NCI-H1694 treated with DMSO at 0.1 percent for 48 hours (cell line): ENCODE data around the gene OBSCN.

Source experiments
- DNase-seq: peaks from one replicate; lab custom pipeline; 2025; lab: John Stamatoyannopoulos, UW

The OBSCN gene

DNA sequence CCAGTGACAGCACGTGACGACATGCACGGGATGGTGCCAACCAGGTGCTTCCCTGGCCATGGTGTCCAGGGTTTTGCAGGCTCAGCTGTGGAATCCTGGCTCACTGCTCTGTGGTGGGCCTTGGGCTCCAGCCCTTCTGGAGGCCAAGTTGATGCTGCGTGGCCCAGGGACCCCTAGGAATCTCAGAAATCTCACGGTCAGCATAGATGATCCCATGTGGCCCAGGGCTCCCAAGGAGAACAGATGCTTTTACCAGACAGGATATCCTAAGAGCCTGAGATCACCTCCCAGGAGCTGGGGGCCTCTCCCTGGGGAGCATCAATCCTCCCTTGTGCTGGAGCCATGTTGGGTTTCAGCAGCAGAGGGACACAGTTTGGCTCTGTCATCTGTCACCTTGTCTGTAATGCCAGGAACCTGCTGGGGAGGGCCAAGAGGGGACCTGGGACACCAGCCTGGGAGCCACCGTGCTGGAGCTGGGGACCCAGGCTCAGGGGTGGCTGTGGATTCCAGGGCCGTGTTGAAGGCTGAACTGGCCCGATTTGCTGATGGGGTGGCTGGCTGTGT, 134.9 kb downstream of the OBSCN start:
- DNase-seq = no peak

DNA sequence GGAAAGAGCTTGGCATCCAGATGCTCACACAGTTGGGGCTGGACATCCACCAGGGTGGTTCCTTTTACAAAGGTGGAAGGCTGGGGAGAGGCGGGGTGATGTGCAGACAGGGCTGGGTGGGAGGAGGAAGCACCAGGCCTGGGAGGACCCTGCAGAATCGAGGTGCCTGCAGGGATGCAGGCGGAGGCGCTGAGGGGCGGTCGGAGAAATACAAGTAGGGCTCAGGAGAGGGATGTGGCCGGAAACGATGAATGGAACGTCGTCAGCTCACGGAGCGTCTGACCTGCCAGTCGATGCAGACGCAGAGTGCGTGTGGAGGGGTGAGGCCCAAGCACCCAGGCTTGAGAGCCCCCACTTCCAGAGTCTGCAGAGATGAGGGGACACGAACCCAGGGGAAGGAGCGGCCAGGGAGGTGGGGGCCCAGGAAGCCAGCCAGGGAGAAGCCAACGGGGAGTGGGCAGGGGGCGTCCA, 135.4 kb downstream of the OBSCN start:
- no peak for DNase-seq

DNA sequence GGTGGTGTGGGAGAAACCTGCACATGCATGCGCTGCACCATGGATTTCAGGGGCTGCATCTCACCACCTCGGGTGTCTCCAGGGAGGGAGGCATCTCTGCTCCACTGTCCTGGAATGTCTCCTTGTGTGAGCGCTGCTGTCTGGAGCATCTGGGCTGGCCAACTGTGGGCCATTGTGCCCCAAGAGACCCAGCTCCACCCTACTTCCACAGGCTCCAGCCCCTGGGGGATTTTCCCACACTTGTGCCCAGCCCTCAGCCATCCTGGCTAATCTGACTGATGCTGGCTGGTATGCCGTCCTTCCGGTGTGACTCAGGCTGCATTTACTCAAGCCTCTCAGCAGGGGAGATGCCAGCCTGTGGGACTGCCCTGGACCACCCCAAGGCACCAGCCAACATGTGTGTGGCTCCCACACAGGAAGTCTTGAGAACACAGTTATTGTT, 136.8 kb downstream of the OBSCN start:
- no peak for DNase-seq

DNA sequence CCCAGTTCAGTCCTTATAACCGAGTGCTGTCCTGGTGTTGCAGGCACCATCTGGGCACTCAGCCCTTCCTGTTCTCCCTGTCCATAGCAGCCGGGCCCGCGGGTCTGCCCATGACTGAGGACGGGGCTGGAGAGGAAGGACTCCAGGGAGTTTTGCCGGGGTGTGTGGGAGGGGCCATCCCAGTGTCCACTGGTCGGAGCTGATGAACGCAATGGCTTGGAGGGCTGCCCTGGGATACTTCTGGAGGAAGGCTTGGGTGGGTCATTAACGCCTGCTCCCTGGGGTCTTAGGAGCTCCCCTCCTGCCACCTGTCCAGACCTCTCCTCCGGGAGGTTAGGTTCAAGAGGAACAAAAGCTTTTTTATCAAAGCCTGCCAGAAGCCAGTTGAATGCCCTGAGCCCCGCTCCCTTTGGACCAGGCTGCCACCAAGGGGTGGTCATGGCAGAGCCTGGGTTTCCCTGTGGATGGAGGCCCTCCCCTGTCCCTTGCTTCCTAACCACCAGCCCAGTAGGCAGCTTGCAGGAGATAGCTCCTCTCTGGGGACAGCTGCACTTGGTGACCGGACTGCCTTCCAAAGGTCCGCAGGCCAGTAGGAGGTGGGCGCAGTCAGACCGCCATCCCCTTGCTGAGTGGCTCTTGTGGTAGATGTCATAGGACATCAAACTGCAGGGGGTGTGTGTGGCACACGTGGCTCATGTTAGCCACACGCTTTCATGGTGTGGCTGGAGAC, 137.5 kb downstream of the OBSCN start:
- DNase-seq = no peak

DNA sequence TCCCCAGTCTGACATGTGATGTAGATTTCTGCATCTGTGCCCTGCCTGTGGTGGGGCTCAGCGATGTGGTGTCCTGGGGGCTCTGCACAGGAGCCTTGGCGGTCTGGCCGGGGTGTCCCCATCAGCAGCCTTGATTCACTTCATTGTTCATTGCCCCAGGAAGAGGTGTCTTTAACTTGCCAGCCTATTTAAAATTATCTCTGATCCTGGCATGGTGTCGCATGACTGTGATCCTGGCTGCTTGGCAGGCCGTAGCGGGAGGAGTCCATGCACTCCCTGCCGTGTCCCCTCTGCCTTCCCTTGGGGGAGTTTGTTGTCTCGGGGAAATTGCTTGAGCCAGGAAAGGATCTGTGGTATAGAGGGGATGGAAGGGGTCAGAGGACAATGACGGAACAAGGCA, 138.9 kb downstream of the OBSCN start:
- no peak for DNase-seq

DNA sequence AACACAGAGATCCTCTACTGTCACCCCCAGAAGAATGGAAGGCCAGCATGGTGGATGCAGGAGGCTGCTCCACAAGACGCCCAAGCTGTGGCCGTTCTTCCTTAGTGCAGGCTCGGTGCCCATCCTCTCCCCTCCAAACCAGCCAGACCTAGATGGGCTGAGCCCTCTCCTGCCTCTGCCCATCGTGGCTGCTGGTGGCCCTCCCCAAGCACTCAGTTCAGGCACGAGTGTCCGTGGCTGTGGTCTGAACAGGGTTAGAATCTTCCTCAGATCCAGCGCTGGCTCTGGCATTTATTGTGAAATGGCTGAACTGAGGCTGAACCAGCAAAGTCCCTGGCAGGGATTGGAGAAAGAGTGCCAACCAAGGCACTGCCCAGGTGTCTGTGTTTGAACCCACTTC, 139.3 kb downstream of the OBSCN start:
- DNase-seq = no peak

DNA sequence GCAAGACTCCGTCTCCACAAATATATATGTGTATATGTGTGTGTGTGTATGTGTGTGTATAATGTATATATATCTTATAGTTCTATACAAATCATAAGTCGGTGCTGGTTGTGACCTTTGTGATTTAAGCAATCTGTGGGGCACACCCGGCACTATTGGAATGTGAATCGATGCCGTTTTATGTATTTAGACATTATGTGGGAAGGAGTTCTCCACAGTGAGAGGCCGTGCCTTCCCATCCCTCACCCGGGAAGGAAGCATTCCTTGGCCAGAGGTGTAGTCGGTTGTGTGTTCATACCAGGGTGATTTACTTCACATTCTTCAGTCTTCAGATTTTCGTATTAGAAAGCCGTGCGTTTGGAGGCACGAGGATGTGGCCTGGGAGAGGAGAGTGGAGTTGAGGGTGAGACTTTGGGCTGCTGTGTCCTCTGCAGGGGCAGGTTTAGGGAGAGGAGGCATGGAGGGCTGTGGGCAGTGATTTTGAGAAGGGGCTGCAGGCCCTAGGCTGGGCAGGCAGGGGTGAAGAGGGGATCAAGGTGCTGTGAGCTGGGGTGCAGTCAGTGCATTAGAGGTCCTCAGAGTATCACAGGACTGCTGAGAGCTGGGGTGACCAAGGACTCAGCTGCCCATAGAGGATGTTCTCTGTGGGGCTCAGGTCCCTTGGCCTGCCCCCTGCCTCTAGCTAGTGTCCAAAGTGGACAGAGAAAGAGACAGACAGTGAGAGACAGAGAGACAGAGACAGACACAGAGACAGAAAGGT, 141.0 kb downstream of the OBSCN start:
- no peak for DNase-seq

DNA sequence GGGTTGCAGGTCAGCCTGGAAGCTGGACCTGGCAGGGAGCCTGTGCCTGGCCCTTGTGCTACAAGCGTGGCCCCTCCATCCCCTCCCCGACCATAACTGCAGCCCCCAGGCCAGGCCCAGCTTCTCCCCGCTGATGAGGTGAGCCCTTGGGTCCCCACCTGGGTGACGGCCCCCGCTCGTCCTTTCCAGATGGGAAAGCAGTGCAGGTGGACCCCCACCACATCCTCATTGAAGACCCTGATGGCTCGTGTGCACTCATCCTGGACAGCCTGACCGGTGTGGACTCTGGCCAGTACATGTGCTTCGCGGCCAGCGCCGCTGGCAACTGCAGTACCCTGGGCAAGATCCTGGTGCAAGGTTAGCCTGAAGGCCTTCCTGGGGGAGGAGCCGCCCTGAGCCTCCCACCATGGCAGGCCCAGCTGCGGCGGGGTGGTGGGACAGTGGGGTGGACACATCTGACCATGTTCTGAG, 141.9 kb downstream of the OBSCN start:
- no peak for DNase-seq

DNA sequence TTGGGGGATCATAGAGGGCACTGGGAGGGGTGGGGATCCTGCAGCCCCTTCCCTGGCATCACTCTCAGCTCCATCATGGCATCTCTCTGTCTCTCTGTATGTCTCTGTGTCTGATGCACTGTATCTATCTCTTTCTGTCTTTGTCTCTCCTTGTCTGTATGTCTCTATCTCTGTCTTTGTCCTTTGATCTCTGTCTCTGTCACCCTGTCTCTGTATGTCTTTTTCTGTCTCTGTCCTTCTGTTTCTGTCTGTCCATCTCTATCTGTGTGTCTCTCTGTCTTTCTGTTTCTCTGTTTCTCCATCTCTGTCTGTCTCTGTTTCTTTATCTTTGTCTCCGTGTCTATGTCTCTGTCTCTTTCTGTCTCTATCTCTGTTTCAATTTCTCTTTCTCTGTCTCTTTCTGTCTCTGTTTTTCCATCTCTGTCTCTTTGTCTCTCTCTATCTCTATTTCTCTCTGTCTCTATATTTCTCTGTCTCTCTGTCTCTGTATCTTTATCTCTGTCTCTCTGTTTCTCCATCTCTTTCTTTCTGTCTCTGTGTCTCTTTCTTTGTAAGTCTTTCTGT, 142.4 kb downstream of the OBSCN start:
- DNase-seq = no peak

DNA sequence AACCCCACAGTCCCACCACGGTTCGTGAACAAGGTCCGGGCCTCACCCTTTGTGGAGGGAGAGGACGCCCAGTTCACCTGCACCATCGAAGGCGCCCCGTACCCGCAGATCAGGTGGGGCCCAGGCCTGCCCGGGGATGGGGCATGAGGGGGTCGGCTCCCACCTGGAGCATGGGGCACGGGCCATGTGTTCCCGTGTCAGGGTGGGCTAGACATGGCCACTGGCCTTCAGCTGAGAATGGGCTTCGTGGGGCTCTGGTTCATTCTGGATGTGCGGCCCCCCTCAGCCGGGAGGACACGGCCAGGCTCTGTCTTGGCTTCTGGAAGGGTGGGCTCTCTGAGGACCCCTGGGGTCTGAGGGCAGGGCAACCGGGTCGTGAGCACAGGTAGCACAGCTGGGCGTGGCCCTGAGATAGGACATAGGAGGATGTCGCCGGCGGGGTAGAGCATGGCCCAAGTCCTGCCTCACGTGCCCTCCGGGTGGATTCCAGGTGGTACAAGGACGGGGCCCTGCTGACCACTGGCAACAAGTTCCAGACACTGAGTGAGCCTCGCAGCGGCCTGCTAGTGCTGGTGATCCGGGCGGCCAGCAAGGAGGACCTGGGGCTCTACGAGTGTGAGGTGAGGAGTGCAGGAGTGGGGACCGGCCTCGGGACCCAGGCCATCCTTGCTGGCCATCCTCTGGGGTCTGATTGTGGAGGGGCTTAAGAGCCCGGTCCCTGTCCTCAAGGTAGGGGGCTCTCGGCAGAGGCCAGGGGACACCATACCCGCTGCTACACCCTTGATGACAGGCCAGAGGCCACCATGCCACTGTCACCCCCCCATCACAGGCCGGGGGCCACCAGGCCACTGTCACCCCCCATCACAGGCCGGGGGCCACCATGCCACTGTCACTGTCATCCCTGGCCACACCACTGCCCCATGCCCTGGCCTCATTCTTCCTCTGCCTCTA, 143.3 kb downstream of the OBSCN start:
- DNase-seq = no peak

DNA sequence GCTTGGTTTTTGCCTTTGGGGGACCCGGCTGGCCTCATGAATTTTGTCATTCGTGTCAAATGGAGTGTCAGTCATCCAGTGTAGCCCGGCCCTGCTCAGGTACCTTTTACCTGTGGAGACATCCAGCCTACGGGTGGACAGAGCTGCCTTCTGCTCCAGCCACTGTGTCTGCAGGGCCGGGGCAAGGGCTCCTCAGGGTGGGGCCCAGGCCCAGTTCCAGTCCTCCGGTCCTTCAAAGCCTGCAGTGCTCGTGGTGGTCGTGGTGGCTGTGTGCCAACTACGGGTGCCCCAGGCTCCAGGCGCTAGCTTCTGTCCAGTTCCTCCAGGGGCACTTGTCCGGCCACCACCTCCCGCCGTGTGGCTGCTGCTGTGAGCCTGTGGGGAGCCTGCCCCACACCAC, 144.0 kb downstream of the OBSCN start:
- DNase-seq = no peak

DNA sequence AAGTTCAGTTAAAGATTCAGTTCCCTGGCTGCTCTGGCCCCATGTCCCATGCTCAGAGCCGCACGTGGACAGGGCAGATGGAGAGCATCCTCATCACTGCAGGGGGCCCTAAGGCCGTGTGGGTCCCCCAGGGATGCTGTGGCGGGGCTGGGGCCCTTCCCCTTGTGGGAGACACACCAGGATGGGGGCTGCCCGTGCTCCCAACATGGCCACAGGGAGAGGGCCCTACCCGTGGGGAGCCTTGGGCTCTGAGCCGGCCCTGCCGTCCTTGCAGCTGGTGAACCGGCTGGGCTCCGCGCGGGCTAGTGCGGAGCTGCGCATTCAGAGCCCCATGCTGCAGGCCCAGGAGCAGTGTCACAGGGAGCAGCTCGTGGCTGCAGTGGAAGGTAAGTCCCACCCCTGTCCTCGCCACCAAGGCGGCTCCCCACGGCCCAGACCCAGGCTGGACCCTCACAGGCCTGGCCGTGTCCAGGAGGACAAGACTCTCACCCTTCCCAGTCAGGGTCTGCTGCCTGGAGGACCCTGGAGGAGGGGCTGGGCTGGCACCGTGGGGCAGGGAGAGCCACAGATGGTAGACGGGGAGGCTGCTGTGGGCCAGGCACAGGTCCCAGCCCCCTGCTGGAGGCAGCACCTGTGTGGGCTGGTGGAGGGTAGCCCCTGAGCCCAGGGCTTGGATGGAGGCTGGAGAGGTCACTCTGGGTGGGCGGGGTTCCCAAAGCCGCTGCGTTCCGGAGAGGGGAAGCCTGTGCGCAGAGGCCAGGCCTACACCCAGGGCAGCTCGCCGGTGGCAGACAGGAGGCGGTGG, 145.0 kb downstream of the OBSCN start:
- no peak for DNase-seq

DNA sequence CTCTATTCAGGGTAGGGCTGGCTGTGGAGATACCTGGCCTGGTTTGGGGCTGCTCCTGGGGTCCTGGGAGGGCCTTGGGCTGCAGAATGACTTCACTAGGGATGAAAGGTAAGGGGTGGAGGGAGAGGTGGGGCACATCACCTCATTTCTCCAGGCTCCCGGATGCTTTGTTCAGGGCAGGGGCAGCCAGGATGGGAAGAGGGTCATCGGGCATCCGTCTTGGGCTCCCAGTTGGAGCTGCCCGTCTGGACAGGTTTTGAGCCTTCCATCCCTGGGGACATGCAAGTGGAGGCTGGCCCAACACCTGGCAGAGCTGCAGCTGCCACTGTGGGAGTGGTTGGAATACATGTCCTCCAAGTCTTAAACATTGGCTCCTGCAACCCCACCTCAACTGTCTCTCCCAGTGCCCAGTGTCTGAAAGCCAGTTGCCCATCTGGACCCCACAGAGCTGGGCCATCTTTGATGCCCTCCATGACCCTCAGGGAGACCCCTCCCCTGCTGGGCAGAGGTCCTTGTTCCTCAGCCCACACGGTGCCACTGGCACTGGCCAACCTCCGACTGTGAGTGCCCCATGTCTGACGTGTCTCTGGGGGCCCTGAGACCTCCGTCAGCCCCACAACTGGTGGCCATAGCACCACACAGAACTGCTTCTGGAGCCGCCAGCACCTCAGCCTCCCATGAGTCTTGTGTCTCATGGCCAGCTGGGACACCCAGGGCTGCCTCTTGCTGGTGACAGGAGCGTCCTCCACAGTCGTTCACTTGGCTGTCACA, 145.9 kb downstream of the OBSCN start:
- DNase-seq = no peak

DNA sequence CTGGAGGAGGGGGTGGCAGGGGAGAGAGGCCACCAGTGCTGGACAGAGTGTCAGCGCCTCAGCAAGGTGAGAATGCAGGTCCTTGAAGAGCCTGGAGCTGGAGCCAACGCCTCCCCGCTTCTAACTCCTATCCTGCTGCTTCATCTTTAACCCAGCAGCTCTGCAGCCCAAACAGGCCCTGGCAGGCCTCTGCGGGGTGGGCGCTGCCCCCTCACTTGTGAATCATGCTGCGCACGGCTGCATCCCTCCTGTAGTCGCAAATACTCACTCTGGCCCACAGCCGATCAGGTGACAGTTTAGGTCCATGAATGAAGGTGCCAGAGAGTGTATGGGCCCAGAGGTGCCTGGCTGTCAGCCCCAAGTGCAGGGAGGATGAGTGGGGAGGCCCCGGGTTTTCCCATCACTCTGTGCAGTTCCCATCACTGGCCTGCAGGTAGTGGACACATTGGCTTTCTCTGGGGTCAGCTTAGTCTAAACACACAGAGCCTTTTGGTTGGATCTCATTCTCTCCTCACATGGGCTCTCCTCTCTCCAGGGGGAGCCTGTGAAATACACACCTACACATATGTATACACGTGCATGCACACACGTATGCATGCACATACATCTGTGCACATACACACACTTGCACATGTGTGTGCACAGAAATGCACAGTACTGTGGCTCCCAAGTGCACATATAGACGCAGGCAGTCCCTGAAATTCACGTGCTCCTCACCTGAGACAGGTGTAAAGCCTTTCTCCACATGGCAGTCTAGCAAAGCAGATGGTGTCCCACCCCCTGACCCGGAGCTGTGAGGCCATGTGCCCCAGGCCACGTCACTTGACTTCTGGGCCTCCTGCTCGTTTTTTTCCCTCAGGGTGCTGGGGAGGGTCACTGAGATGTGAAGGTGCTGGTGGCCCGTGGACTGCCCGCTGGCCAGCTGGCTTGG, 146.8 kb downstream of the OBSCN start:
- no peak for DNase-seq

DNA sequence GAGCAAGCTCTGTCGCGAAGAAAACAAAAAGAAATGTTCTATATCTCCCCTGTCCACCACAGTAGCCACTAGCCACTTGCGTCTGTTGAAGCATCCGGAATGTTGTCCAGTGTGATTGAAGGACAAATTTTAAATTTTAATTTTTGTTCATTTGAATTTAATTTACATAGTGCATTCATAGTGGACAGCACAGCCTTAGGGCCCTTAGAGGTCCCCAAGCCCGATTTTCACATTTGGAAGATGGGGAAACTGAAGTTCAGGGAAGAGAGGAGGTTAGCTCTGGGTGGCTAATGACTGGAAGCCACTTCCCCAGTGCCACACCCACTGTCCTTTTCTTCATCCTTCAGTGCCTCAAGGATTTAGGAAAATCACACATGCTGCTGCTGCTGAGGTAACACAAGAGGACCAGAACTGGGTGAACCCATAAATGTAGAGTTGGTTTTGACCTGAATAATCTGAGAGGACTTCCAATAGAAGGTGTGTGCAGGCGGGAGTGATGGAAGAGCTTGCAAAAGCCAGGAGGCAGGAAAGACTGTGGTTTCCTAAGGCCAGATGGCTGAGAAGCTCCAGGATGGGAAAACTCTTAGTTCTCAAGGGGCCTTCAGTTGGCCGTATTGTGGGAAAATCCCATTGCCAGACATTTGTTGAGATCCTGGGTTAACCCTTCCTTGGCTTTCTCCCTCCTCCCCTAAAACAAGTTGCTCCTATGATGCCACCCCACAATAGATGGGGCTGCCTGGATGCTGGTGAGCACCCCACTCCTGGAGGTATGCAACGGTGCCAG, 149.2 kb downstream of the OBSCN start:
- no peak for DNase-seq

DNA sequence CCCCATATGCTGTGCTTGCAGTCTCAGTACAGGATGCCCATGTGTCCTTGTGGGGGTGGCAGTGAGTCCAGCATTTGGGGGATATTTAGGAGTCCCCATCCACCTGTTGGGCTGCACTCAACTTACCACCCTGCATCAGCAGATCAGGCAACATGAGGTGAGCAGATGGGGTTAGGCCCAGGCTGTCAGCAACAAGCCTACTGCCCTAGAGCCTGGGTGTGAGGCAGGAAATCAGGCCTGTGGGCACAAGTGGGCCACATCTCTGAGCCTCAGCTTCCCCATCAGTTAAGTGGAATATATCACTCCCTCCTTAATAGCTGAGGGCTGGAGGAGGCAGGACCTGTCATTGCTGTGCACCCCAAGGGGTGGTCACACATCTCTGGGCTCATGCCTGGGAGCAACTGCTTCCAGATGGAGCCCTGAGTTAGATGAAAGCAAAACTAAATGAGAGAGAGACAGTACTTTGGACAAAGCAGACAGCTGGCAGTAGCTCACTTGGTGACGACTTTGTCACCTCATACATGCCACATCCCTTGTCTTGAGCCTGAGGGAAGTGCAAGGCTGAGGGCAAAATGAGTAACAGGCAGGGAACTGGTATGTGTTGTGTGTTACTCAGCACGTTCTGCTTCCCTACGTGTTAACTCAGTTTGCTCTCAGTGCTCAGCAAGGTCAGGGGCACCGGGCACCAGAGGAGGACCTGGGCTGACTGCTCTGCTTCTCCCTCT, 150.4 kb downstream of the OBSCN start:
- no peak for DNase-seq
